ENCODE data around the gene SRSF7.

SRSF7 gene

GRCh38 chr2:38771632-38772031, 20.5 kb upstream of the SRSF7 start:
- TF ChIP-seq FOXP2 (optimal IDR thresholded peaks at IDR 0.05; ENCODE audit: borderline replicate concordance, extremely low read depth, extremely low read length, insufficient read depth), result no peak

GRCh38 chr2:38765551-38765950, 14.4 kb upstream of the SRSF7 start:
- no peak for TF ChIP-seq TAF1 (IDR thresholded peaks at IDR 0.05; ENCODE audit: borderline replicate concordance, insufficient read depth, low read length)
- TF ChIP-seq SIN3A (IDR thresholded peaks at IDR 0.05; ENCODE audit: borderline replicate concordance, insufficient read depth, low read length), result no peak
- no peak for TF ChIP-seq POLR2AphosphoS5 (IDR thresholded peaks at IDR 0.05; ENCODE audit: low read depth, low read length)
- TF ChIP-seq FOXP2 (optimal IDR thresholded peaks at IDR 0.05; ENCODE audit: borderline replicate concordance, extremely low read depth, extremely low read length, insufficient read depth), result no peak
- TF ChIP-seq, protein P1, sequence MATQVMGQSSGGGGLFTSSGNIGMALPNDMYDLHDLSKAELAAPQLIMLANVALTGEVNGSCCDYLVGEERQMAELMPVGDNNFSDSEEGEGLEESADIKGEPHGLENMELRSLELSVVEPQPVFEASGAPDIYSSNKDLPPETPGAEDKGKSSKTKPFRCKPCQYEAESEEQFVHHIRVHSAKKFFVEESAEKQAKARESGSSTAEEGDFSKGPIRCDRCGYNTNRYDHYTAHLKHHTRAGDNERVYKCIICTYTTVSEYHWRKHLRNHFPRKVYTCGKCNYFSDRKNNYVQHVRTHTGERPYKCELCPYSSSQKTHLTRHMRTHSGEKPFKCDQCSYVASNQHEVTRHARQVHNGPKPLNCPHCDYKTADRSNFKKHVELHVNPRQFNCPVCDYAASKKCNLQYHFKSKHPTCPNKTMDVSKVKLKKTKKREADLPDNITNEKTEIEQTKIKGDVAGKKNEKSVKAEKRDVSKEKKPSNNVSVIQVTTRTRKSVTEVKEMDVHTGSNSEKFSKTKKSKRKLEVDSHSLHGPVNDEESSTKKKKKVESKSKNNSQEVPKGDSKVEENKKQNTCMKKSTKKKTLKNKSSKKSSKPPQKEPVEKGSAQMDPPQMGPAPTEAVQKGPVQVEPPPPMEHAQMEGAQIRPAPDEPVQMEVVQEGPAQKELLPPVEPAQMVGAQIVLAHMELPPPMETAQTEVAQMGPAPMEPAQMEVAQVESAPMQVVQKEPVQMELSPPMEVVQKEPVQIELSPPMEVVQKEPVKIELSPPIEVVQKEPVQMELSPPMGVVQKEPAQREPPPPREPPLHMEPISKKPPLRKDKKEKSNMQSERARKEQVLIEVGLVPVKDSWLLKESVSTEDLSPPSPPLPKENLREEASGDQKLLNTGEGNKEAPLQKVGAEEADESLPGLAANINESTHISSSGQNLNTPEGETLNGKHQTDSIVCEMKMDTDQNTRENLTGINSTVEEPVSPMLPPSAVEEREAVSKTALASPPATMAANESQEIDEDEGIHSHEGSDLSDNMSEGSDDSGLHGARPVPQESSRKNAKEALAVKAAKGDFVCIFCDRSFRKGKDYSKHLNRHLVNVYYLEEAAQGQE (IDR thresholded peaks at IDR 0.05; ENCODE audit: insufficient read depth in 1 of 2, low read depth in 2 of 2, low read length in 2 of 2), result no peak

DNA sequence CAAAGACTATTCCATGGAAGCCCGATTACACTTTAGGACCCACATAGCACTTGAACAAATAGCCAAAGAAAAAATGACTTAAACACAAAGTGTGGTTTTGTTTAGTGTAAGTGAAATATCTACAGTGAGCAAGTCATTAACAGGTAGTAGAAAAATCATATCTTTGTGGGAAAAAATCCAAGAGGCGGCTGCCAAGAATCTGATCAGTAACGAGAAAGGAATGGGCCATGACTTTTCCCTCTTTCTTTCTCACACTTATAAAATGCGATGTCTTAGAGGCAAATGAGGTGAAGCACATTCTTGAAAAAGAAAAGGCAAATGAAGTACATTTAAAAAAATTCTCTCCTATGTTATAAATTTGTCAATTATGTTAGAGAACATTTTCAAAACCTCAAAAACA, 14.0 kb upstream of the SRSF7 start:
- TF ChIP-seq TAF1 (IDR thresholded peaks at IDR 0.05; ENCODE audit: borderline replicate concordance, insufficient read depth, low read length) (no peak), POLR2AphosphoS5 (IDR thresholded peaks at IDR 0.05; ENCODE audit: low read depth, low read length) (no peak), SIN3A (IDR thresholded peaks at IDR 0.05; ENCODE audit: borderline replicate concordance, insufficient read depth, low read length) (no peak), FOXP2 (optimal IDR thresholded peaks at IDR 0.05; ENCODE audit: borderline replicate concordance, extremely low read depth, extremely low read length, insufficient read depth) (no peak)
- TF ChIP-seq, protein P1 (IDR thresholded peaks at IDR 0.05; ENCODE audit: insufficient read depth in 1 of 2, low read depth in 2 of 2, low read length in 2 of 2), result no peak

- TF ChIP-seq, protein P1 (IDR thresholded peaks at IDR 0.05; ENCODE audit: insufficient read depth in 1 of 2, low read depth in 2 of 2, low read length in 2 of 2), result no peak
- no peak for TF ChIP-seq POLR2AphosphoS5 (IDR thresholded peaks at IDR 0.05; ENCODE audit: low read depth, low read length)
- TF ChIP-seq FOXP2 (optimal IDR thresholded peaks at IDR 0.05; ENCODE audit: borderline replicate concordance, extremely low read depth, extremely low read length, insufficient read depth), result no peak
- no peak for TF ChIP-seq TAF1 (IDR thresholded peaks at IDR 0.05; ENCODE audit: borderline replicate concordance, insufficient read depth, low read length)
- no peak for TF ChIP-seq SIN3A (IDR thresholded peaks at IDR 0.05; ENCODE audit: borderline replicate concordance, insufficient read depth, low read length)
Measured at GRCh38 chr2:38763728-38764127, 12.6 kb upstream of the SRSF7 start.

GRCh38 chr2:38763228-38763627, 12.1 kb upstream of the SRSF7 start:
- TF ChIP-seq SIN3A (IDR thresholded peaks at IDR 0.05; ENCODE audit: borderline replicate concordance, insufficient read depth, low read length) (no peak), POLR2AphosphoS5 (IDR thresholded peaks at IDR 0.05; ENCODE audit: low read depth, low read length) (no peak), FOXP2 (optimal IDR thresholded peaks at IDR 0.05; ENCODE audit: borderline replicate concordance, extremely low read depth, extremely low read length, insufficient read depth) (no peak), TAF1 (IDR thresholded peaks at IDR 0.05; ENCODE audit: borderline replicate concordance, insufficient read depth, low read length) (no peak)
- TF ChIP-seq, protein P1 (IDR thresholded peaks at IDR 0.05; ENCODE audit: insufficient read depth in 1 of 2, low read depth in 2 of 2, low read length in 2 of 2), result no peak
